ENCODE measurements around the gene PLEKHM2.
A peak's percentile ranks its signal among the peaks of the same experiment; 100 is the strongest.

PLEKHM2 gene

GRCh38 chr1:15739745-15740144 lies 55.6 kb downstream of the PLEKHM2 start:
- no peak for DNase-seq (ENCODE audit: low read depth)

- peak; percentile 47 for DNase-seq (ENCODE audit: low read depth)
Observed at GRCh38 chr1:15740924-15741850, 57.1 kb downstream of the PLEKHM2 start.

GRCh38 chr1:15742339-15742801 lies 58.2 kb downstream of the PLEKHM2 start, which contains the start of gene TMEM82:
TMEM82 (plus strand) TSS chr1:15742499; CDS start chr1:15742560, 61 bp downstream.
- no peak for DNase-seq (ENCODE audit: low read depth)

GRCh38 chr1:15744122-15744679 lies 60.1 kb downstream of the PLEKHM2 start:
- no peak for DNase-seq (ENCODE audit: low read depth)

GRCh38 chr1:15747378-15747777 lies 63.3 kb downstream of the PLEKHM2 start:
- DNase-seq (ENCODE audit: low read depth) = no peak

- DNase-seq (ENCODE audit: low read depth) = no peak
Observed at GRCh38 chr1:15748264-15748663, 64.1 kb downstream of the PLEKHM2 start.

- DNase-seq (ENCODE audit: low read depth) = no peak
Observed at GRCh38 chr1:15748690-15749398, 64.7 kb downstream of the PLEKHM2 start.

GRCh38 chr1:15749399-15750291 lies 65.5 kb downstream of the PLEKHM2 start:
- no peak for DNase-seq (ENCODE audit: low read depth)

GRCh38 chr1:15750924-15751323 lies 66.8 kb downstream of the PLEKHM2 start:
- no peak for DNase-seq (ENCODE audit: low read depth)

- no peak for DNase-seq (ENCODE audit: low read depth)
Observed at GRCh38 chr1:15751717-15752116, 67.6 kb downstream of the PLEKHM2 start.

GRCh38 chr1:15753776-15754175 lies 69.7 kb downstream of the PLEKHM2 start:
- DNase-seq (ENCODE audit: low read depth) = no peak

GRCh38 chr1:15755021-15755645 lies 71.0 kb downstream of the PLEKHM2 start:
- DNase-seq (ENCODE audit: low read depth) = no peak

GRCh38 chr1:15755646-15756040 lies 71.5 kb downstream of the PLEKHM2 start:
- DNase-seq (ENCODE audit: low read depth) = no peak

GRCh38 chr1:15756143-15757015 lies 72.3 kb downstream of the PLEKHM2 start:
- no peak for DNase-seq (ENCODE audit: low read depth)

- no peak for DNase-seq (ENCODE audit: low read depth)
Observed at GRCh38 chr1:15757016-15757543, 73.0 kb downstream of the PLEKHM2 start.

GRCh38 chr1:15757575-15758342 lies 73.6 kb downstream of the PLEKHM2 start:
- DNase-seq (ENCODE audit: low read depth) = no peak

- DNase-seq (ENCODE audit: low read depth) = no peak
Observed at GRCh38 chr1:15758343-15758931, 74.3 kb downstream of the PLEKHM2 start, which contains the start of gene FBLIM1. FBLIM1 (plus strand) TSS chr1:15758795; CDS start chr1:15764984, 6,189 bp downstream.

- DNase-seq (ENCODE audit: low read depth) = no peak
Observed at GRCh38 chr1:15758953-15759661, 75.0 kb downstream of the PLEKHM2 start.
